ENCODE results near the gene C9orf72.

DNA sequence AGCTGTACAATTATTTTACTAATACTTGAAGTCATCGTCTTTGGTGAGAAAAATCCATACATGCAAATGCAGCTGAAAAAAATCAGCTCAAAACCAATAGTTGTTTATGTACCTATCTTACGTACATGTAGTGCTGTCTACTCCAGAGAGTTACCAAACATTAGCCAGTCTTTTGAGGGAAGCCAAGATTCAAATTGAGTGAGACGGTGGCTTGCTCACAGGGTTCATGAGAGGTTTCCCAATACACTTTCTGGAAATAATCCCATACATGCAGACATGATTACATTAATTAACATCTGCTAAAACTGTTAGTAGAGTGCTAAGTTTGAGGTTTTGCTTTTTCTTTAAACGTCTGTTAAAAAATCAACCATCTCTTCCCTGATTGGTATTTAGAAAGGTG is 2.3 kb downstream of the C9orf72 start:
- TF ChIP-seq POLR2A (IDR thresholded peaks at IDR 0.05), result no peak
- TF ChIP-seq, protein P1, sequence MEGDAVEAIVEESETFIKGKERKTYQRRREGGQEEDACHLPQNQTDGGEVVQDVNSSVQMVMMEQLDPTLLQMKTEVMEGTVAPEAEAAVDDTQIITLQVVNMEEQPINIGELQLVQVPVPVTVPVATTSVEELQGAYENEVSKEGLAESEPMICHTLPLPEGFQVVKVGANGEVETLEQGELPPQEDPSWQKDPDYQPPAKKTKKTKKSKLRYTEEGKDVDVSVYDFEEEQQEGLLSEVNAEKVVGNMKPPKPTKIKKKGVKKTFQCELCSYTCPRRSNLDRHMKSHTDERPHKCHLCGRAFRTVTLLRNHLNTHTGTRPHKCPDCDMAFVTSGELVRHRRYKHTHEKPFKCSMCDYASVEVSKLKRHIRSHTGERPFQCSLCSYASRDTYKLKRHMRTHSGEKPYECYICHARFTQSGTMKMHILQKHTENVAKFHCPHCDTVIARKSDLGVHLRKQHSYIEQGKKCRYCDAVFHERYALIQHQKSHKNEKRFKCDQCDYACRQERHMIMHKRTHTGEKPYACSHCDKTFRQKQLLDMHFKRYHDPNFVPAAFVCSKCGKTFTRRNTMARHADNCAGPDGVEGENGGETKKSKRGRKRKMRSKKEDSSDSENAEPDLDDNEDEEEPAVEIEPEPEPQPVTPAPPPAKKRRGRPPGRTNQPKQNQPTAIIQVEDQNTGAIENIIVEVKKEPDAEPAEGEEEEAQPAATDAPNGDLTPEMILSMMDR (IDR thresholded peaks at IDR 0.05), result no peak
